ENCODE measurements around the gene RAB26. TPM values are rescaled to one million over a fixed set of nuclear protein-coding genes. Genes with fewer than 3 reads are reported as not detected.

Gene RAB26
- total and polyA plus RNA-seq, 2 of the 13 experiments (the other 11 are each of a cell fraction or from before 2014, with no cell fraction given), result 0.86 to 3.6 TPM

DNA sequence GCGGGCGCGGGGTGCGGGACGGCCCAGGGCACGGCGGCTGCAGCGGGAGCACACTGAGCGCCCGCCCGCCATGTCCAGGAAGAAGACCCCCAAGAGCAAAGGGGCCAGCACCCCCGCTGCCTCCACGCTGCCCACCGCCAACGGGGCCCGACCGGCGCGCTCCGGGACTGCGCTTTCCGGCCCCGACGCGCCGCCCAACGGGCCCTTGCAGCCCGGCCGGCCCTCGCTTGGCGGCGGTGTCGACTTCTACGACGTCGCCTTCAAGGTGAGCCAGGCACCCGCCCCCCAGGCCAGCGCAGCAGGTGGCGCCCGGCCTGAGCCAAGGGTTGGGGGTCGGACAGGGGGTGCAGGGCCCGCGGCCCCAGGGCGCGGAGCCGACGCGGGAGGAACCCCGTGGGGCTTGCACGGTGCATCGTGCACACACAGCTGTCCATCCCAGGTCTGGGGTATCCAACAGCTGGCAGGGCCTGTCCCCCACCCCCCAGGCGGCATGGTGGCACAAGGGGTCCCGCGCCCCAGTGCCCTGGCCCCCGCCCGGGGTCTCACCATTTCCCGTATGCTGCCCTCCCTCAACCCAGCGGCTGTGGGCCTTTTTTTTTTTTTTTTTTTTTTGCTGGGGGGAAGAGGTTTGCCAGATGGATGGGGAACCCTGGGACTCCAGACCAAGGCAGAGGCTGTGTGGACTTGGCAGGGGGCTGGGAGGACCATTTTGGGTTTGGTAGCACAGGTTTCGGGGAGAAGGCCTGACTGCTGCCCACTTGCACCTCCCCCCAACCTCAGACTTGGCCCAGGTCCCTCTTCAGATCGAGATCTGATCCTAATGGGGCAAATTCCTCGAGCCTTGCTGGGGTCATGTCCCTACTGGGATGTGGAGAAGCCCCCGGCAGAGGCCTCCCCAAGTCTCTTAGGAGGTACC lies 547 bp downstream of the RAB26 start:
- FAIRE-seq (no peak), DNase-seq (ENCODE audit: low spot score) (no peak), ATAC-seq (peak; percentile 0)
- ChIA-PET CTCF (ENCODE audit: low intra/inter-chr PET ratio, low total read pairs) (no interaction called here), POLR2A (interaction anchor here (0.6 kb wide), 1 partner anchor 131 kb away, joined by 3 read pairs; no protein-coding TSS in a partner anchor)
- H3K79me2 ChIP-seq (ENCODE audit: insufficient read depth, low read length), result peaks cover 14% of the 10 kb centered on the region
- H3K9me3 ChIP-seq (ENCODE audit: low read length), result no peaks in the 10 kb centered on the region
- peak overlapping the region; percentile 55 for H3K9ac ChIP-seq (ENCODE audit: insufficient read depth, low read depth, low read length)
- peak overlapping the region; percentile 97 for H3K4me2 ChIP-seq (ENCODE audit: low read depth, low read length)
- in situ Hi-C loops (cut with HindIII; ENCODE audit: extremely low pct_ligation_motif_present, low pct_unique_long_range_greater_than_20kb), result loop anchor here (5.0 to 10.0 kb wide), 2 partner anchors 64 to 127 kb away; no protein-coding TSS in a partner anchor
- intact Hi-C loops (cut with micrococcal nuclease; ENCODE audit: unreplicated experiment), result no loop called here
- H3K36me3 ChIP-seq (replicated peaks in 1 of 2; ENCODE audit: control insufficient read depth in 1 of 2, insufficient read depth in 2 of 2, low read length in 2 of 2), result peaks cover 0 to 9% of the 10 kb centered on the region in 2 experiments; a peak in 3 of 5 replicates
- H3K4me3 ChIP-seq (replicated peaks in 1 of 3; ENCODE audit: insufficient read depth in 1 of 3, low read depth in 2 of 3, low read length in 3 of 3), result peak overlapping the region; percentile 47 to 98 (median 48)
- 0% methylated on average over 12 of the region's 62 CpGs for WGBS (ENCODE audit: low lambda C conversion rate)
- peaks cover 58% of the 10 kb centered on the region for H4K20me1 ChIP-seq (ENCODE audit: insufficient read depth, low read length)
- H3K27ac ChIP-seq (ENCODE audit: extremely low read length, insufficient read depth, low read length), result no peak overlapping the region
- peaks cover 78% of the 10 kb centered on the region for H3K4me1 ChIP-seq (ENCODE audit: insufficient read depth, low read length)
- BruUV-seq (replicated peaks), result no TSS peak
- H2AFZ ChIP-seq (ENCODE audit: low read length), result no peak overlapping the region
- peaks cover 3 to 22% of the 10 kb centered on the region in 2 experiments; a peak in 4 of 5 replicates for H3K27me3 ChIP-seq (ENCODE audit: control insufficient read depth in 1 of 2, insufficient read depth in 2 of 2, low read length in 2 of 2)
- TF ChIP-seq ZNF337 (CRISPR knock-in tag; IDR thresholded peaks at IDR 0.05; ENCODE audit: borderline replicate concordance, low read depth), result no peak
- peak; percentile 92 for TF ChIP-seq AGO1 (IDR thresholded peaks at IDR 0.05; ENCODE audit: low read depth, low read length, poor library complexity, severe bottlenecking)
- no peak for TF ChIP-seq SP1 (IDR thresholded peaks at IDR 0.05)
- no peak for TF ChIP-seq SP1 (CRISPR knock-in tag; IDR thresholded peaks at IDR 0.05)
- no peak for TF ChIP-seq TEAD3 (CRISPR knock-in tag; optimal IDR thresholded peaks at IDR 0.05; ENCODE audit: borderline replicate concordance)
- TF ChIP-seq CAMTA2 (CRISPR knock-in tag; IDR thresholded peaks at IDR 0.05; ENCODE audit: borderline replicate concordance), result no peak
- TF ChIP-seq ZNF761 (CRISPR knock-in tag; conservative IDR thresholded peaks at IDR 0.05), result no peak; the same call in 1 of the 2 replicates
- peak; percentile 45; the same call in 1 of the 2 replicates for TF ChIP-seq NFKB2 (CRISPR knock-in tag; IDR thresholded peaks at IDR 0.05; ENCODE audit: borderline replicate concordance)
- 0 out of 2 replicates have a peak, but pooled peaks have one; percentile 23 for TF ChIP-seq ZNF30 (CRISPR knock-in tag; IDR thresholded peaks at IDR 0.05)
- TF ChIP-seq SIX1 (CRISPR knock-in tag; IDR thresholded peaks at IDR 0.05; ENCODE audit: borderline replicate concordance), result no peak
- no peak for TF ChIP-seq ZNF7 (CRISPR knock-in tag; IDR thresholded peaks at IDR 0.05)
- no peak for TF ChIP-seq ZNF577 (CRISPR knock-in tag; IDR thresholded peaks at IDR 0.05; ENCODE audit: borderline replicate concordance, low read depth)
- 0 out of 2 replicates have a peak, but pooled peaks have one; percentile 55 for TF ChIP-seq CHCHD3 (CRISPR knock-in tag; IDR thresholded peaks at IDR 0.05)
- no peak for TF ChIP-seq ZNF816 (CRISPR knock-in tag; IDR thresholded peaks at IDR 0.05; ENCODE audit: borderline replicate concordance)
- TF ChIP-seq, protein P1, sequence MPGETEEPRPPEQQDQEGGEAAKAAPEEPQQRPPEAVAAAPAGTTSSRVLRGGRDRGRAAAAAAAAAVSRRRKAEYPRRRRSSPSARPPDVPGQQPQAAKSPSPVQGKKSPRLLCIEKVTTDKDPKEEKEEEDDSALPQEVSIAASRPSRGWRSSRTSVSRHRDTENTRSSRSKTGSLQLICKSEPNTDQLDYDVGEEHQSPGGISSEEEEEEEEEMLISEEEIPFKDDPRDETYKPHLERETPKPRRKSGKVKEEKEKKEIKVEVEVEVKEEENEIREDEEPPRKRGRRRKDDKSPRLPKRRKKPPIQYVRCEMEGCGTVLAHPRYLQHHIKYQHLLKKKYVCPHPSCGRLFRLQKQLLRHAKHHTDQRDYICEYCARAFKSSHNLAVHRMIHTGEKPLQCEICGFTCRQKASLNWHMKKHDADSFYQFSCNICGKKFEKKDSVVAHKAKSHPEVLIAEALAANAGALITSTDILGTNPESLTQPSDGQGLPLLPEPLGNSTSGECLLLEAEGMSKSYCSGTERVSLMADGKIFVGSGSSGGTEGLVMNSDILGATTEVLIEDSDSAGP (CRISPR knock-in tag; IDR thresholded peaks at IDR 0.05; ENCODE audit: borderline replicate concordance), result no peak
- TF ChIP-seq ZNF629 (CRISPR knock-in tag; conservative IDR thresholded peaks at IDR 0.05), result 0 out of 2 replicates have a peak, but pooled peaks have one; percentile 18
- no peak for TF ChIP-seq GATAD1 (CRISPR knock-in tag; IDR thresholded peaks at IDR 0.05)
- TF ChIP-seq ZNF749 (CRISPR knock-in tag; IDR thresholded peaks at IDR 0.05; ENCODE audit: borderline replicate concordance), result 0 out of 2 replicates have a peak, but pooled peaks have one; percentile 55
- TF ChIP-seq, protein P2, sequence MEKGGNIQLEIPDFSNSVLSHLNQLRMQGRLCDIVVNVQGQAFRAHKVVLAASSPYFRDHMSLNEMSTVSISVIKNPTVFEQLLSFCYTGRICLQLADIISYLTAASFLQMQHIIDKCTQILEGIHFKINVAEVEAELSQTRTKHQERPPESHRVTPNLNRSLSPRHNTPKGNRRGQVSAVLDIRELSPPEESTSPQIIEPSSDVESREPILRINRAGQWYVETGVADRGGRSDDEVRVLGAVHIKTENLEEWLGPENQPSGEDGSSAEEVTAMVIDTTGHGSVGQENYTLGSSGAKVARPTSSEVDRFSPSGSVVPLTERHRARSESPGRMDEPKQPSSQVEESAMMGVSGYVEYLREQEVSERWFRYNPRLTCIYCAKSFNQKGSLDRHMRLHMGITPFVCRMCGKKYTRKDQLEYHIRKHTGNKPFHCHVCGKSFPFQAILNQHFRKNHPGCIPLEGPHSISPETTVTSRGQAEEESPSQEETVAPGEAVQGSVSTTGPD (CRISPR knock-in tag; IDR thresholded peaks at IDR 0.05), result no peak
